GM12801 (cell line): Measurements from ENCODE around the gene TMEM98.

Experiments used
- CTCF ChIP-seq: IDR thresholded peaks from one replicate; pipeline ENCODE4 v1.5.1; 2011; ENCODE audit warnings: control low read depth; ENCODE audit not compliant: insufficient read length; ENCODE audit errors: extremely low read depth

TMEM98 gene

GRCh38 chr17:32896647-32897258 is 31.2 kb upstream of the TMEM98 start:
- TF ChIP-seq CTCF, result no peak

- TF ChIP-seq CTCF, result no peak
Observed at GRCh38 chr17:32899236-32900013, 28.5 kb upstream of the TMEM98 start.

GRCh38 chr17:32901743-32902142 is 26.2 kb upstream of the TMEM98 start:
- no peak for TF ChIP-seq CTCF

- no peak for TF ChIP-seq CTCF
Observed at GRCh38 chr17:32903774-32904673, 23.9 kb upstream of the TMEM98 start.

GRCh38 chr17:32904891-32905290 is 23.1 kb upstream of the TMEM98 start:
- no peak for TF ChIP-seq CTCF

- TF ChIP-seq CTCF, result no peak
Observed at GRCh38 chr17:32907583-32907982, 20.4 kb upstream of the TMEM98 start.

- peak; percentile 43 for TF ChIP-seq CTCF
Observed at GRCh38 chr17:32909787-32910369, 18.1 kb upstream of the TMEM98 start.
